ENCODE measurements around the gene TENM3. TPM values are rescaled to one million over a fixed set of nuclear protein-coding genes. Genes with fewer than 3 reads are reported as not detected.

Gene TENM3
- total RNA-seq, 1 donor from 2014 or later, result 2.8 TPM

- Histone ChIP-seq H3K4me3 (no peak overlapping the region), H3K36me3 (no peaks in the 10 kb centered on the region), H3K27ac (no peak overlapping the region), H3K27me3 (no peaks in the 10 kb centered on the region), H3K9me3 (no peaks in the 10 kb centered on the region), H3K4me1 (no peaks in the 10 kb centered on the region)
- no peak for DNase-seq (ENCODE audit: low spot score in 2 of 2)
- intact Hi-C loops (cut with DNase I), result no loop called here
- TF ChIP-seq, protein P1, sequence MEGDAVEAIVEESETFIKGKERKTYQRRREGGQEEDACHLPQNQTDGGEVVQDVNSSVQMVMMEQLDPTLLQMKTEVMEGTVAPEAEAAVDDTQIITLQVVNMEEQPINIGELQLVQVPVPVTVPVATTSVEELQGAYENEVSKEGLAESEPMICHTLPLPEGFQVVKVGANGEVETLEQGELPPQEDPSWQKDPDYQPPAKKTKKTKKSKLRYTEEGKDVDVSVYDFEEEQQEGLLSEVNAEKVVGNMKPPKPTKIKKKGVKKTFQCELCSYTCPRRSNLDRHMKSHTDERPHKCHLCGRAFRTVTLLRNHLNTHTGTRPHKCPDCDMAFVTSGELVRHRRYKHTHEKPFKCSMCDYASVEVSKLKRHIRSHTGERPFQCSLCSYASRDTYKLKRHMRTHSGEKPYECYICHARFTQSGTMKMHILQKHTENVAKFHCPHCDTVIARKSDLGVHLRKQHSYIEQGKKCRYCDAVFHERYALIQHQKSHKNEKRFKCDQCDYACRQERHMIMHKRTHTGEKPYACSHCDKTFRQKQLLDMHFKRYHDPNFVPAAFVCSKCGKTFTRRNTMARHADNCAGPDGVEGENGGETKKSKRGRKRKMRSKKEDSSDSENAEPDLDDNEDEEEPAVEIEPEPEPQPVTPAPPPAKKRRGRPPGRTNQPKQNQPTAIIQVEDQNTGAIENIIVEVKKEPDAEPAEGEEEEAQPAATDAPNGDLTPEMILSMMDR (IDR thresholded peaks at IDR 0.05), result no peak
Measured at GRCh38 chr4:182510836-182511235, 267.6 kb downstream of the TENM3 start.

GRCh38 chr4:182513587-182514291 is 270.5 kb downstream of the TENM3 start:
- no peak for DNase-seq (ENCODE audit: low spot score in 2 of 2)
- H3K36me3 ChIP-seq, result no peaks in the 10 kb centered on the region
- TF ChIP-seq, protein P1 (IDR thresholded peaks at IDR 0.05), result no peak
- intact Hi-C loops (cut with DNase I), result no loop called here
- no peak overlapping the region for H3K4me3 ChIP-seq
- H3K4me1 ChIP-seq, result no peaks in the 10 kb centered on the region
- H3K27me3 ChIP-seq, result no peaks in the 10 kb centered on the region
- no peak overlapping the region for H3K27ac ChIP-seq
- no peaks in the 10 kb centered on the region for H3K9me3 ChIP-seq

GRCh38 chr4:182518421-182518820 is 275.2 kb downstream of the TENM3 start:
- intact Hi-C loops (cut with DNase I), result no loop called here
- DNase-seq (ENCODE audit: low spot score in 2 of 2), result no peak
- no peaks in the 10 kb centered on the region for H3K9me3 ChIP-seq
- H3K36me3 ChIP-seq, result no peaks in the 10 kb centered on the region
- no peaks in the 10 kb centered on the region for H3K4me1 ChIP-seq
- TF ChIP-seq, protein P1 (IDR thresholded peaks at IDR 0.05), result no peak
- no peak overlapping the region for H3K4me3 ChIP-seq
- no peaks in the 10 kb centered on the region for H3K27me3 ChIP-seq
- H3K27ac ChIP-seq, result no peak overlapping the region

GRCh38 chr4:182519528-182519927 is 276.3 kb downstream of the TENM3 start:
- H3K27me3 ChIP-seq, result no peaks in the 10 kb centered on the region
- intact Hi-C loops (cut with DNase I), result no loop called here
- DNase-seq (ENCODE audit: low spot score in 2 of 2), result no peak
- no peaks in the 10 kb centered on the region for H3K9me3 ChIP-seq
- H3K4me1 ChIP-seq, result no peaks in the 10 kb centered on the region
- no peak overlapping the region for H3K4me3 ChIP-seq
- no peak overlapping the region for H3K27ac ChIP-seq
- TF ChIP-seq, protein P1 (IDR thresholded peaks at IDR 0.05), result no peak
- H3K36me3 ChIP-seq, result no peaks in the 10 kb centered on the region

DNA sequence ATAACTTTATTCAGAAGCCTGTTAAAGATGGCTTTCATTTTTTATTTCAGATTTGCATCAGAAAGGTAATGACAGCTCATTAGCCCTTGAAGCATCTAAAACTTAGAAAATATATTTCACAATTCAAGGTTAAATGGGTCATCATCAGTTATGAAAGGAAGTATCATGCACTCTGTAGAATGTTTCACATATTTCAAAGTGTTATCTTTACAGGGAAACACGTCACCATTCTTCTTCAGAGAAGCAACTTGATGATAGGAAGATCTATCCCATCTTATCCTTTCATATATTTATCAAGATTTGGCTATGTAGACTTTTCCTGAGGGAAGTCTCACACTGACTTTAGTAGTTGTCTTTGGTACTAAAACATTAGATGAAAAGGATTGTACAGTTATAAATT is 277.8 kb downstream of the TENM3 start:
- Histone ChIP-seq H3K27ac (no peak overlapping the region), H3K36me3 (no peaks in the 10 kb centered on the region), H3K9me3 (no peaks in the 10 kb centered on the region), H3K4me3 (no peak overlapping the region), H3K4me1 (no peaks in the 10 kb centered on the region), H3K27me3 (no peaks in the 10 kb centered on the region)
- intact Hi-C loops (cut with DNase I), result no loop called here
- DNase-seq (ENCODE audit: low spot score in 2 of 2), result no peak
- TF ChIP-seq, protein P1 (IDR thresholded peaks at IDR 0.05), result no peak

Data from ascending aorta (tissue), 2 donors.